T-helper 9 cell (primary cell): Measurements from ENCODE around the gene LAMB1.
"Not testable (repeated sequence)": the region's sequence is repeated elsewhere in the genome, so short reads cannot be mapped to it uniquely, and the experiment has no call there.

Source experiments
- DNase-seq: peaks from one replicate; pipeline ENCODE4 v3.0.0-alpha.2; 2020

The LAMB1 gene

GRCh38 chr7:107939573-107940489 is 63.1 kb downstream of the LAMB1 start:
- DNase-seq: no peak

- DNase-seq: no peak
These were observed 64.3 kb downstream of the LAMB1 start for GRCh38 chr7:107938456-107939250.

- no peak for DNase-seq
These were observed 65.4 kb downstream of the LAMB1 start for GRCh38 chr7:107937531-107937930.

GRCh38 chr7:107936312-107936711 is 66.6 kb downstream of the LAMB1 start:
- no peak for DNase-seq

- no peak for DNase-seq
These were observed 67.8 kb downstream of the LAMB1 start for GRCh38 chr7:107934991-107935770.

- DNase-seq: no peak
These were observed 69.5 kb downstream of the LAMB1 start for GRCh38 chr7:107933386-107934013.

- no peak for DNase-seq
These were observed 70.2 kb downstream of the LAMB1 start for GRCh38 chr7:107932805-107933204.

- DNase-seq: no peak
These were observed 71.0 kb downstream of the LAMB1 start for GRCh38 chr7:107931740-107932515.

- DNase-seq: no peak
These were observed 76.5 kb downstream of the LAMB1 start for GRCh38 chr7:107926481-107926880.

- no peak for DNase-seq
These were observed 78.0 kb downstream of the LAMB1 start for GRCh38 chr7:107924841-107925504.

GRCh38 chr7:107922886-107923285 is 80.1 kb downstream of the LAMB1 start:
- DNase-seq: no peak

GRCh38 chr7:107921826-107922225 is 81.1 kb downstream of the LAMB1 start:
- DNase-seq: not testable (repeated sequence)

GRCh38 chr7:107920048-107920772 is 82.8 kb downstream of the LAMB1 start:
- no peak for DNase-seq

- no peak for DNase-seq
These were observed 84.0 kb downstream of the LAMB1 start for GRCh38 chr7:107918948-107919347.

- DNase-seq: no peak
These were observed 85.0 kb downstream of the LAMB1 start for GRCh38 chr7:107917763-107918651.

GRCh38 chr7:107915541-107915940 is 87.4 kb downstream of the LAMB1 start:
- DNase-seq: no peak

GRCh38 chr7:107914831-107915230 is 88.1 kb downstream of the LAMB1 start:
- no peak for DNase-seq

- no peak for DNase-seq
These were observed 89.1 kb downstream of the LAMB1 start for GRCh38 chr7:107913851-107914250.

- no peak for DNase-seq
These were observed 91.0 kb downstream of the LAMB1 start for GRCh38 chr7:107911981-107912380.
